SK-N-SH treated with all-trans-retinoic acid at 6 μM for 48 hours (cell line): ENCODE results near the gene GCSH.

Experiments
- BACH2 ChIP-seq: fragments of 250-450 bp; sonication (Bioruptor Pico); IDR thresholded peaks from 2 replicates; pipeline ENCODE4 v1.9.0; 2021; ENCODE audit warnings: mild to moderate bottlenecking, borderline replicate concordance
- CSDC2 ChIP-seq: fragments of 250-450 bp; sonication (Bioruptor Pico); IDR thresholded peaks from 2 replicates; pipeline ENCODE4 v1.5.0; 2020; ENCODE audit warnings: mild to moderate bottlenecking, moderate library complexity
- GLIS3 ChIP-seq: fragments of 250-450 bp; sonication (Bioruptor Pico); IDR thresholded peaks from 2 replicates; pipeline ENCODE4 v1.5.0; 2020; ENCODE audit warnings: mild to moderate bottlenecking, moderate library complexity
- OSR1 ChIP-seq: fragments of 250-450 bp; sonication (Bioruptor Pico); IDR thresholded peaks from 2 replicates; pipeline ENCODE4 v1.8.0; 2022; ENCODE audit warnings: moderate library complexity, mild to moderate bottlenecking, inconsistent platforms
- PPARA ChIP-seq: fragments of 250-450 bp; sonication (Bioruptor Pico); IDR thresholded peaks from 2 replicates; pipeline ENCODE4 v1.5.0; 2020; ENCODE audit warnings: mild to moderate bottlenecking, borderline replicate concordance
- RARB ChIP-seq: fragments of 250-450 bp; sonication (Bioruptor Pico); IDR thresholded peaks from 2 replicates; pipeline ENCODE4 v1.8.0; 2021; ENCODE audit warnings: mild to moderate bottlenecking, moderate library complexity
- ZFP3 ChIP-seq: fragments of 250-450 bp; sonication (Bioruptor Pico); IDR thresholded peaks from 2 replicates; pipeline ENCODE4 v1.5.0; 2020; ENCODE audit warnings: mild to moderate bottlenecking, moderate library complexity
- ZFP30 ChIP-seq: fragments of 450-650 bp; formaldehyde crosslinking; IDR thresholded peaks from 2 replicates; pipeline ENCODE4 v1.5.0; 2022; ENCODE audit warnings: mild to moderate bottlenecking, moderate library complexity
- ZNF565 ChIP-seq: fragments of 450-650 bp; formaldehyde crosslinking; conservative IDR thresholded peaks from 2 replicates; pipeline ENCODE4 v1.5.0; 2020; ENCODE audit warnings: low read depth, mild to moderate bottlenecking, moderate library complexity
- TF ChIP-seq, protein P1 (sequence below): fragments of 250-450 bp; sonication (Bioruptor Pico); IDR thresholded peaks from 2 replicates; pipeline ENCODE4 v1.8.0; 2020; ENCODE audit warnings: mild to moderate bottlenecking, moderate library complexity, borderline replicate concordance
- TF ChIP-seq, protein P2 (sequence below): fragments of 250-450 bp; sonication (Bioruptor Pico); IDR thresholded peaks from 2 replicates; pipeline ENCODE4 v1.5.1; 2020; ENCODE audit warnings: low read depth, mild to moderate bottlenecking, moderate library complexity

DNA sequence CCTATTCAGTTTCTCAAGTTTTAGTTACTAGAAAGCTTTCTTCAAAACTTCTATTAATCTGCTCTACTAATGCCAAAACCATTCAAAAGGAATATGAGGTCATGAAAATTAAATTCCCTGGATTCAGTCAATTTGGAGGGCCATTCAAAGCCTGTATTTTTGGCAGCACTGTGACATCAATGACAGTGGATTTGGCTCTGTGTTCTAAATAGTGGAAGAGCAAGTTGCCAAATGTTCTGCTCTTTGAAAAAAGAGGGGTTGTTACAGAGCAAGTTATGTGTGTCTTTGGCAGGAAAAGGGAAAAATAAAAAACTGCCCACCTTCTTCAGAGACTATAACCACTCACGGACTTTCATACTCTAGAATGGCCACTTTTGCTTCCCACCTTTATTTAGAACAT is 16.0 kb downstream of the GCSH start:
- TF ChIP-seq ZFP3 (CRISPR knock-in tag) = no peak
- no peak for TF ChIP-seq ZFP30 (CRISPR knock-in tag)
- no peak for TF ChIP-seq RARB (CRISPR knock-in tag)
- TF ChIP-seq PPARA (CRISPR knock-in tag) = no peak
- TF ChIP-seq ZNF565 (CRISPR knock-in tag) = no peak
- TF ChIP-seq CSDC2 (CRISPR knock-in tag) = no peak
- TF ChIP-seq, protein P1, sequence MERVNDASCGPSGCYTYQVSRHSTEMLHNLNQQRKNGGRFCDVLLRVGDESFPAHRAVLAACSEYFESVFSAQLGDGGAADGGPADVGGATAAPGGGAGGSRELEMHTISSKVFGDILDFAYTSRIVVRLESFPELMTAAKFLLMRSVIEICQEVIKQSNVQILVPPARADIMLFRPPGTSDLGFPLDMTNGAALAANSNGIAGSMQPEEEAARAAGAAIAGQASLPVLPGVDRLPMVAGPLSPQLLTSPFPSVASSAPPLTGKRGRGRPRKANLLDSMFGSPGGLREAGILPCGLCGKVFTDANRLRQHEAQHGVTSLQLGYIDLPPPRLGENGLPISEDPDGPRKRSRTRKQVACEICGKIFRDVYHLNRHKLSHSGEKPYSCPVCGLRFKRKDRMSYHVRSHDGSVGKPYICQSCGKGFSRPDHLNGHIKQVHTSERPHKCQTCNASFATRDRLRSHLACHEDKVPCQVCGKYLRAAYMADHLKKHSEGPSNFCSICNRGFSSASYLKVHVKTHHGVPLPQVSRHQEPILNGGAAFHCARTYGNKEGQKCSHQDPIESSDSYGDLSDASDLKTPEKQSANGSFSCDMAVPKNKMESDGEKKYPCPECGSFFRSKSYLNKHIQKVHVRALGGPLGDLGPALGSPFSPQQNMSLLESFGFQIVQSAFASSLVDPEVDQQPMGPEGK (CRISPR knock-in tag) = no peak
- no peak for TF ChIP-seq BACH2 (CRISPR knock-in tag)
- TF ChIP-seq, protein P2, sequence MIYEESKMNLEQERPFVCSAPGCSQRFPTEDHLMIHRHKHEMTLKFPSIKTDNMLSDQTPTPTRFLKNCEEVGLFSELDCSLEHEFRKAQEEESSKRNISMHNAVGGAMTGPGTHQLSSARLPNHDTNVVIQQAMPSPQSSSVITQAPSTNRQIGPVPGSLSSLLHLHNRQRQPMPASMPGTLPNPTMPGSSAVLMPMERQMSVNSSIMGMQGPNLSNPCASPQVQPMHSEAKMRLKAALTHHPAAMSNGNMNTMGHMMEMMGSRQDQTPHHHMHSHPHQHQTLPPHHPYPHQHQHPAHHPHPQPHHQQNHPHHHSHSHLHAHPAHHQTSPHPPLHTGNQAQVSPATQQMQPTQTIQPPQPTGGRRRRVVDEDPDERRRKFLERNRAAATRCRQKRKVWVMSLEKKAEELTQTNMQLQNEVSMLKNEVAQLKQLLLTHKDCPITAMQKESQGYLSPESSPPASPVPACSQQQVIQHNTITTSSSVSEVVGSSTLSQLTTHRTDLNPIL (CRISPR knock-in tag) = no peak
- no peak for TF ChIP-seq GLIS3 (CRISPR knock-in tag)
- TF ChIP-seq OSR1 = no peak
